Adrenal gland (tissue), 12 donors: ENCODE results near the gene AWAT2. TPM values are rescaled to one million over a fixed set of nuclear protein-coding genes. Genes with fewer than 3 reads are reported as not detected.

Experiments used
- DNase-seq, 7 donors: peaks; one replicate each; pipeline ENCODE4 v3.0.0-alpha.2; 2019 to 2020
- H3K27ac ChIP-seq, 5 donors: fragments of 200-600 bp; sonication (generic) in 4 of 5; 1 replicate in 3 of 5; 2 replicates in 2 of 5; pipeline versions ENCODE4 v1.5.1 to v1.8.0; 2016 to 2020; ENCODE audit warnings: mild to moderate bottlenecking in 1 of 5
- H3K27me3 ChIP-seq: fragments of 200-600 bp; 2 replicates; pipeline ENCODE4 v1.8.0; 2021
- H3K36me3 ChIP-seq, 2 donors: fragments of 200-600 bp; replicated peaks in 1 of 2; 1 replicate in 1 of 2; 2 replicates in 1 of 2; pipeline versions ENCODE4 v1.5.1 to v1.8.0; 2018 to 2022
- H3K4me1 ChIP-seq, 2 donors: fragments of 200-600 bp; replicated peaks in 1 of 2; 1 replicate in 1 of 2; 2 replicates in 1 of 2; pipeline versions ENCODE4 v1.5.1 to v1.8.0; 2018 to 2021
- H3K4me3 ChIP-seq, 4 donors: fragments of 200-600 bp; sonication (generic) in 3 of 4; one replicate each; pipeline ENCODE4 v1.5.1; 2016 to 2018
- H3K9me3 ChIP-seq, 3 donors: fragments of 200-600 bp; sonication (generic) in 1 of 3; replicated peaks in 1 of 3; 1 replicate in 2 of 3; 2 replicates in 1 of 3; pipeline versions ENCODE4 v1.5.1 to v1.8.0; 2016 to 2021
- CTCF ChIP-seq, 6 experiments: fragments of 450-650 bp in 4 of 6; fragments of 200-600 bp in 2 of 6; sonication (generic) in 1 of 6; IDR thresholded peaks; 1 replicate in 5 of 6; 2 replicates in 1 of 6; pipeline versions ENCODE4 v1.5.1 to v1.8.0; 2016 to 2021; ENCODE audit warnings: antibody characterized with exemption in 6 of 6, mild to moderate bottlenecking in 2 of 6, moderate library complexity in 1 of 6
- POLR2A ChIP-seq, 2 donors: fragments of 450-650 bp; IDR thresholded peaks; one replicate each; pipeline ENCODE4 v1.6.1; 2017; ENCODE audit warnings: antibody characterized with exemption in 2 of 2, mild to moderate bottlenecking in 2 of 2, moderate library complexity in 1 of 2
- whole genome bisulfite sequencing, 4 donors: extraction: QIAGEN DNeasy Blood & Tissue Kit in 2 of 4; methylation state at CpG; one replicate each; pipeline versions ENCODE4 v1.1.5 to v1.1.7; 2013 to 2017; 5-methylcytosine and 5-hydroxymethylcytosine counted together
- intact Hi-C, 2 donors: fragments of 100-400 bp; cut with DNase I; formaldehyde crosslinking; loops; one replicate each; pipeline versions ENCODE4 v1.14.1 to v1.15.0; 2022 to 2023
- polyA plus RNA-seq, 3 donors: library from polyadenylated mRNA; stranded (reverse); fragments of 200-250 nt in 2 of 3; fragments of 350-450 nt in 1 of 3; fragmentation: Illumina TruSeq in 1 of 3; extraction: RNeasy Lipid Tissue Mini Kit (QIAGEN cat#74804) in 1 of 3; gene quantifications; one replicate each; pipeline ENCODE4 v1.2.3, GENCODE V29; 2013 to 2014
- total RNA-seq, 9 donors: library from RNA; depleted of rRNA in 4 of 9; stranded (reverse); fragments of >200 nt in 4 of 9; fragments of 120-200 nt in 1 of 9; fragmentation: NEBNext Ultra II Directional in 1 of 9; extraction: Animal tissue kit (Norgen Biotek cat#: 25700) in 1 of 9; gene quantifications; one replicate each; pipeline versions ENCODE4 v1.1.0 to v1.2.4, GENCODE V29; 2013 to 2023
- donor health status: healthy with polysubstance abuse.
- donor health status: Bipolar disorder and iron deficiency.
- donor health status: DM: yes; HTN: yes; CAD: no.
- donor health status: DM: no; HTN: no; CAD: no.
- donor health status: DM: no; HTN: no; CAD: no.
- donor health status: DM: yes; HTN: yes; CAD: no.

The AWAT2 gene
- total and polyA plus RNA-seq, 12 donors: not detected

GRCh38 chrX:70039758-70040157 is 10.0 kb downstream of the AWAT2 start:
- intact Hi-C loops: loop anchor here in 1 of 2 donors (10.0 kb wide), 1 partner anchor 55 kb away; no protein-coding TSS in a partner anchor
- no peaks in the 10 kb centered on the region for H3K36me3 ChIP-seq
- WGBS, 4 donors: 85 to 97% (median 90%) methylated on average over 2 of the region's 2 CpGs

GRCh38 chrX:70038951-70039350 is 10.8 kb downstream of the AWAT2 start:
- no peak for DNase-seq
- Histone ChIP-seq H3K27ac (no peak overlapping the region), H3K36me3 (no peaks in the 10 kb centered on the region), H3K4me1 (no peaks in the 10 kb centered on the region), H3K4me3 (no peak overlapping the region), H3K27me3 (no peaks in the 10 kb centered on the region), H3K9me3 (no peaks in the 10 kb centered on the region)
- intact Hi-C loops: loop anchor here in 1 of 2 donors (10.0 kb wide), 1 partner anchor 56 kb away; no protein-coding TSS in a partner anchor
- WGBS, 4 donors: 83 to 100% (median 92%) methylated on average over 1 of the region's 1 CpG
- TF ChIP-seq POLR2A (IDR thresholded peaks at IDR 0.05): no peak
- no peak for TF ChIP-seq CTCF (IDR thresholded peaks at IDR 0.05)

More at GRCh38 chrX:70039758-70040157, 10.0 kb downstream of the AWAT2 start:
- peaks cover 5% of the 10 kb centered on the region for H3K27me3 ChIP-seq
- no peak overlapping the region for H3K27ac ChIP-seq
- H3K4me1 ChIP-seq: no peaks in the 10 kb centered on the region
- no peak for DNase-seq
- no peak for TF ChIP-seq CTCF (IDR thresholded peaks at IDR 0.05)
- no peak for TF ChIP-seq POLR2A (IDR thresholded peaks at IDR 0.05)
- no peaks in the 10 kb centered on the region for H3K9me3 ChIP-seq
- no peak overlapping the region for H3K4me3 ChIP-seq

- no peak overlapping the region for H3K4me3 ChIP-seq
- H3K36me3 ChIP-seq: no peaks in the 10 kb centered on the region
- H3K27me3 ChIP-seq: no peaks in the 10 kb centered on the region
- WGBS, 4 donors: 70 to 97% (median 84%) methylated on average over 2 of the region's 2 CpGs
- H3K27ac ChIP-seq: no peak overlapping the region
- no peaks in the 10 kb centered on the region for H3K4me1 ChIP-seq
- no peaks in the 10 kb centered on the region for H3K9me3 ChIP-seq
- no peak for DNase-seq
- TF ChIP-seq CTCF (IDR thresholded peaks at IDR 0.05) (no peak), POLR2A (IDR thresholded peaks at IDR 0.05) (no peak)
- intact Hi-C loops: loop anchor here in 1 of 2 donors (10.0 kb wide), 1 partner anchor 56 kb away; no protein-coding TSS in a partner anchor
These were observed 11.2 kb downstream of the AWAT2 start for GRCh38 chrX:70038515-70038914.

- Histone ChIP-seq H3K4me3 (no peak overlapping the region), H3K36me3 (no peaks in the 10 kb centered on the region)
- intact Hi-C loops: loop anchor here in 1 of 2 donors (5.0 to 10.0 kb wide), 2 partner anchors 60 to 497 kb away; no protein-coding TSS in a partner anchor
These were observed 15.1 kb downstream of the AWAT2 start for GRCh38 chrX:70034646-70035045.

More at GRCh38 chrX:70034646-70035045, 15.1 kb downstream of the AWAT2 start:
- Histone ChIP-seq H3K27me3 (peaks cover 10% of the 10 kb centered on the region), H3K9me3 (no peaks in the 10 kb centered on the region), H3K27ac (no peak overlapping the region), H3K4me1 (no peaks in the 10 kb centered on the region)
- 77 to 92% (median 77%) methylated on average over 3 to 4 of the region's 4 CpGs; no CpG with 5 or more reads in 1 of the 4 donors for WGBS, 4 donors
- TF ChIP-seq CTCF (IDR thresholded peaks at IDR 0.05): no peak
- TF ChIP-seq POLR2A (IDR thresholded peaks at IDR 0.05): no peak
- no peak for DNase-seq
